HEK293 (cell line): ENCODE measurements around the gene NLGN1.
A peak's percentile ranks its signal among the peaks of the same experiment; 100 is the strongest.

ENCODE experiments used
- CTCF ChIA-PET: fragments of 350-600 bp; formaldehyde crosslinking; extraction: SDS; loops from one replicate; lab custom pipeline; 2021; ENCODE audit warnings: antibody characterized with exemption; lab: Yijun Ruan, JAX
- POLR2A ChIA-PET: fragments of 300-600 bp; formaldehyde crosslinking; extraction: SDS; loops from one replicate; lab custom pipeline; 2020; ENCODE audit warnings: antibody characterized with exemption, inconsistent platforms; lab: Yijun Ruan, JAX
- H3K27ac ChIP-seq: fragments of 200-500 bp; sonication (Bioruptor generic); 2 replicates; pipeline ENCODE4 v1.5.1; 2014; ENCODE audit warnings: low read depth, low read length, control low read depth, inconsistent platforms; ENCODE audit errors: extremely low read depth
- H3K36me3 ChIP-seq, 2 experiments: fragments of 200-500 bp in 1 of 2; sonication (Bioruptor generic) in 1 of 2; 1 replicate in 1 of 2; 2 replicates in 1 of 2; pipeline ENCODE4 v1.5.1; 2014 to 2017; ENCODE audit warnings: inconsistent platforms in 2 of 2, low read length in 2 of 2; ENCODE audit not compliant: control insufficient read depth in 2 of 2, insufficient read depth in 1 of 2
- H3K4me1 ChIP-seq: fragments of 200-500 bp; sonication (Bioruptor generic); 2 replicates; pipeline ENCODE4 v1.5.1; 2014; ENCODE audit warnings: mild to moderate bottlenecking, low read length, inconsistent platforms; ENCODE audit not compliant: control insufficient read depth, insufficient read depth
- H3K4me3 ChIP-seq: 2 replicates; pipeline ENCODE4 v1.5.1; 2011; ENCODE audit warnings: low read depth, mild to moderate bottlenecking, control low read depth, low read length, moderate library complexity
- H3K9me3 ChIP-seq: fragments of 200-500 bp; sonication (Bioruptor generic); 2 replicates; pipeline ENCODE4 v1.5.1; 2014; ENCODE audit warnings: low read depth, low read length, inconsistent platforms; ENCODE audit not compliant: control insufficient read depth, insufficient read depth
- GLIS1 ChIP-seq: fragments of 450-650 bp; formaldehyde crosslinking; IDR thresholded peaks from 2 replicates; pipeline ENCODE4 v1.5.1; 2016; ENCODE audit warnings: missing biosample characterization, missing genetic modification characterization
- IKZF3 ChIP-seq: fragments of 450-650 bp; IDR thresholded peaks from 2 replicates; pipeline ENCODE4 v1.5.0; 2018; ENCODE audit warnings: missing biosample characterization, mild to moderate bottlenecking, missing genetic modification characterization, moderate library complexity
- KLF16 ChIP-seq: fragments of 450-650 bp; formaldehyde crosslinking; IDR thresholded peaks from 2 replicates; pipeline ENCODE4 v1.5.1; 2017; ENCODE audit warnings: missing biosample characterization, missing genetic modification characterization
- KLF7 ChIP-seq: fragments of 450-650 bp; formaldehyde crosslinking; IDR thresholded peaks from 2 replicates; pipeline ENCODE4 v1.5.1; 2016; ENCODE audit warnings: missing biosample characterization, missing genetic modification characterization, borderline replicate concordance
- MZF1 ChIP-seq: fragments of 450-650 bp; formaldehyde crosslinking; IDR thresholded peaks from 2 replicates; pipeline ENCODE4 v1.5.1; 2017; ENCODE audit warnings: missing biosample characterization, missing genetic modification characterization, borderline replicate concordance
- PRDM1 ChIP-seq: fragments of 450-650 bp; formaldehyde crosslinking; IDR thresholded peaks from 2 replicates; pipeline ENCODE4; 2016; ENCODE audit warnings: missing biosample characterization, missing genetic modification characterization
- SP7 ChIP-seq: fragments of 450-650 bp; formaldehyde crosslinking; IDR thresholded peaks from 2 replicates; pipeline ENCODE4 v1.5.1; 2016; ENCODE audit warnings: missing biosample characterization, missing genetic modification characterization
- WT1 ChIP-seq: fragments of 450-650 bp; formaldehyde crosslinking; IDR thresholded peaks from 2 replicates; pipeline ENCODE4 v1.5.1; 2016; ENCODE audit warnings: missing biosample characterization, missing genetic modification characterization
- ZBTB17 ChIP-seq: fragments of 450-650 bp; formaldehyde crosslinking; IDR thresholded peaks from 2 replicates; pipeline ENCODE4 v1.5.1; 2016; ENCODE audit warnings: missing biosample characterization, missing genetic modification characterization
- ZBTB20 ChIP-seq: fragments of 450-650 bp; formaldehyde crosslinking; IDR thresholded peaks from 2 replicates; pipeline ENCODE4 v1.5.1; 2016; ENCODE audit warnings: missing biosample characterization, missing genetic modification characterization
- ZBTB48 ChIP-seq: fragments of 450-650 bp; formaldehyde crosslinking; IDR thresholded peaks from 2 replicates; pipeline ENCODE4 v1.5.1; 2016; ENCODE audit warnings: missing biosample characterization, missing genetic modification characterization
- ZBTB7A ChIP-seq: fragments of 450-650 bp; formaldehyde crosslinking; IDR thresholded peaks from 2 replicates; pipeline ENCODE4 v1.5.1; 2016; ENCODE audit warnings: low read depth, missing biosample characterization, missing genetic modification characterization
- ZFP41 ChIP-seq: fragments of 450-650 bp; formaldehyde crosslinking; IDR thresholded peaks from 2 replicates; pipeline ENCODE4 v1.5.1; 2016; ENCODE audit warnings: missing biosample characterization, missing genetic modification characterization, borderline replicate concordance
- ZNF121 ChIP-seq: fragments of 450-650 bp; formaldehyde crosslinking; IDR thresholded peaks from 2 replicates; pipeline ENCODE4 v1.5.1; 2016; ENCODE audit warnings: missing biosample characterization, missing genetic modification characterization
- ZNF138 ChIP-seq: fragments of 450-650 bp; formaldehyde crosslinking; IDR thresholded peaks from 2 replicates; pipeline ENCODE4 v1.5.1; 2016; ENCODE audit warnings: missing biosample characterization, missing genetic modification characterization, borderline replicate concordance
- ZNF175 ChIP-seq: fragments of 450-650 bp; formaldehyde crosslinking; IDR thresholded peaks from 2 replicates; pipeline ENCODE4 v1.5.1; 2016; ENCODE audit warnings: missing biosample characterization, missing genetic modification characterization
- ZNF2 ChIP-seq: fragments of 450-650 bp; formaldehyde crosslinking; IDR thresholded peaks from 2 replicates; pipeline ENCODE4 v1.5.1; 2016; ENCODE audit warnings: missing biosample characterization, missing genetic modification characterization
- ZNF302 ChIP-seq: fragments of 450-650 bp; formaldehyde crosslinking; IDR thresholded peaks from 2 replicates; pipeline ENCODE4 v1.5.1; 2016; ENCODE audit warnings: missing biosample characterization, missing genetic modification characterization, low read depth
- ZNF366 ChIP-seq: fragments of 450-650 bp; formaldehyde crosslinking; conservative IDR thresholded peaks from 2 replicates; pipeline ENCODE4 v1.5.1; 2016; ENCODE audit warnings: missing biosample characterization, missing genetic modification characterization
- ZNF561 ChIP-seq: fragments of 450-650 bp; IDR thresholded peaks from 2 replicates; pipeline ENCODE4 v1.5.1; 2018; ENCODE audit warnings: missing biosample characterization, missing genetic modification characterization, borderline replicate concordance
- ZNF600 ChIP-seq: fragments of 450-650 bp; formaldehyde crosslinking; IDR thresholded peaks from 2 replicates; pipeline ENCODE4 v1.5.1; 2016; ENCODE audit warnings: missing biosample characterization, missing genetic modification characterization
- ZNF664 ChIP-seq: fragments of 450-650 bp; formaldehyde crosslinking; IDR thresholded peaks from 2 replicates; pipeline ENCODE4 v1.5.1; 2016; ENCODE audit warnings: missing biosample characterization, missing genetic modification characterization
- ZNF777 ChIP-seq: fragments of 450-650 bp; formaldehyde crosslinking; IDR thresholded peaks from 2 replicates; pipeline ENCODE4 v1.5.1; 2017; ENCODE audit warnings: missing biosample characterization, missing genetic modification characterization, borderline replicate concordance
- ZSCAN23 ChIP-seq: fragments of 450-650 bp; formaldehyde crosslinking; IDR thresholded peaks from 2 replicates; pipeline ENCODE4 v1.5.1; 2016; ENCODE audit warnings: missing biosample characterization, missing genetic modification characterization
- TF ChIP-seq, protein P1 (sequence below): fragments of 450-650 bp; formaldehyde crosslinking; IDR thresholded peaks from 2 replicates; pipeline ENCODE4 v1.5.1; 2016; ENCODE audit warnings: missing biosample characterization, missing genetic modification characterization
- TF ChIP-seq, protein P2 (sequence below): fragments of 450-650 bp; formaldehyde crosslinking; IDR thresholded peaks from 2 replicates; pipeline ENCODE4 v1.5.1; 2016; ENCODE audit warnings: missing biosample characterization, missing genetic modification characterization

The NLGN1 gene

DNA sequence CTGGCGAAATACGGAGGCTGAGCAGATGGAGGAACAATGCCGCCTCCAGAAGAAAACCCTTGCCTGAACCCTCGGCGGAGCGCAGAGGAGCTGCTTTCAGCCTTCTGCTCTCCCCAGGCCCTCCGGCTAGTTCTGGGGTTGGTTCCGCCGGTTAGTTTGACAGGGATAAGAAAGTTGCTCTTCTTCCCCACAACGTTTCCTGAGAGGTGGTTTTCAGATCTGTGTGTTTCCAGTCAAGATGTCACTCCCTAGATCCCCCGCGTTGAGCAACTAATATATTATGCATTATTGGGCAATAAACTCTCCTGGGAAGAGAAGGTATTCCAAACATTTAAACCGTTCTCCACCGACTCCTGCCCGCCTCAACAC is 551 bp downstream of the NLGN1 start:
- CTCF ChIA-PET = no interaction called here
- Histone ChIP-seq H3K4me3 (peak overlapping the region; percentile 78), H3K9me3 (no peaks in the 10 kb centered on the region), H3K4me1 (no peaks in the 10 kb centered on the region; the same call in 1 of the 2 replicates), H3K27ac (peak overlapping the region; percentile 83), H3K36me3 (no peaks in the 10 kb centered on the region)
- POLR2A ChIA-PET = no interaction called here
- TF ChIP-seq ZNF664 = peak; percentile 98
- peak; percentile 70 for TF ChIP-seq IKZF3 (tag by site-specific recombination)
- TF ChIP-seq ZSCAN23 (tag by site-specific recombination) = no peak
- peak; percentile 92 for TF ChIP-seq GLIS1 (tag by site-specific recombination)
- peak; percentile 83 for TF ChIP-seq ZBTB20 (tag by site-specific recombination)
- TF ChIP-seq ZNF138 = no peak
- TF ChIP-seq MZF1 = peak; percentile 24; the same call in 1 of the 2 replicates
- TF ChIP-seq ZNF121 = no peak
- peak; percentile 49; the same call in 1 of the 2 replicates for TF ChIP-seq ZBTB48
- TF ChIP-seq ZNF366 (tag by site-specific recombination) = peak; percentile 41; the same call in 1 of the 2 replicates
- TF ChIP-seq ZBTB17 (tag by site-specific recombination) = peak; percentile 95
- TF ChIP-seq ZFP41 (tag by site-specific recombination) = no peak
- no peak for TF ChIP-seq KLF16
- TF ChIP-seq ZNF600 (tag by site-specific recombination) = peak; percentile 28; the same call in 1 of the 2 replicates
- TF ChIP-seq ZNF175 (tag by site-specific recombination) = no peak
- TF ChIP-seq PRDM1 (tag by site-specific recombination) = peak; percentile 64
- TF ChIP-seq WT1 (tag by site-specific recombination) = 0 out of 2 replicates have a peak, but pooled peaks have one; percentile 10
- TF ChIP-seq ZNF561 (tag by site-specific recombination) = 0 out of 2 replicates have a peak, but pooled peaks have one; percentile 23
- no peak for TF ChIP-seq ZNF777 (tag by site-specific recombination)
- peak; percentile 10; the same call in 1 of the 2 replicates for TF ChIP-seq ZNF2 (tag by site-specific recombination)
- no peak for TF ChIP-seq ZBTB7A (tag by site-specific recombination)
- no peak for TF ChIP-seq KLF7 (tag by site-specific recombination)

DNA sequence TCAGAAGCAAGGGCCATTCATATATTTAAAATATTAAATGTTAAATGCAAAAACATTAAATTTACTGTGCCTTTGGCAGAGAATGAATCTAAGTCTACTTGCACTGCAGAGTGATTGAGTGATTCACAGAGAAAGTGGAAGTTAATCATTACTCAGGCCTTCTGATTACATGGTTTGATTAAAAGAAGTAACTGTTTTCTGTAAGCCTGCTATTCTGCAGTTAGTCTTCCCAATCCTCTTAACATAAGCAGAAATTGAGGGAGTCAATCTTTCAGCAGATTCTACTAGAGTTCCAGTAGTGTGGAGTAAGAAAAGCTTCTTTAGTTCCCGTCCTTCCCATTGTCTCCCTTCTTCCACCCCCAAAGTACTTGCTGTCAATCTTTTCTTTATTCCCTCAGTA is 1.5 kb downstream of the NLGN1 start:
- Histone ChIP-seq H3K4me1 (no peaks in the 10 kb centered on the region; the same call in 1 of the 2 replicates), H3K4me3 (no peak overlapping the region; the same call in 1 of the 2 replicates), H3K9me3 (no peaks in the 10 kb centered on the region)
- CTCF ChIA-PET = no interaction called here
- TF ChIP-seq, protein P1, sequence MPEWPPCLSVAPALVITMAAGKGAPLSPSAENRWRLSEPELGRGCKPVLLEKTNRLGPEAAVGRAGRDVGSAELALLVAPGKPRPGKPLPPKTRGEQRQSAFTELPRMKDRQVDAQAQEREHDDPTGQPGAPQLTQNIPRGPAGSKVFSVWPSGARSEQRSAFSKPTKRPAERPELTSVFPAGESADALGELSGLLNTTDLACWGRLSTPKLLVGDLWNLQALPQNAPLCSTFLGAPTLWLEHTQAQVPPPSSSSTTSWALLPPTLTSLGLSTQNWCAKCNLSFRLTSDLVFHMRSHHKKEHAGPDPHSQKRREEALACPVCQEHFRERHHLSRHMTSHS = no peak
- TF ChIP-seq SP7 (tag by site-specific recombination) (peak; percentile 59), PRDM1 (tag by site-specific recombination) (peak; percentile 42; the same call in 1 of the 2 replicates)
- TF ChIP-seq, all 188 proteins: peak for 2
- POLR2A ChIA-PET = no interaction called here
- Histone ChIP-seq H3K27ac (no peak overlapping the region), H3K36me3 (no peaks in the 10 kb centered on the region)

DNA sequence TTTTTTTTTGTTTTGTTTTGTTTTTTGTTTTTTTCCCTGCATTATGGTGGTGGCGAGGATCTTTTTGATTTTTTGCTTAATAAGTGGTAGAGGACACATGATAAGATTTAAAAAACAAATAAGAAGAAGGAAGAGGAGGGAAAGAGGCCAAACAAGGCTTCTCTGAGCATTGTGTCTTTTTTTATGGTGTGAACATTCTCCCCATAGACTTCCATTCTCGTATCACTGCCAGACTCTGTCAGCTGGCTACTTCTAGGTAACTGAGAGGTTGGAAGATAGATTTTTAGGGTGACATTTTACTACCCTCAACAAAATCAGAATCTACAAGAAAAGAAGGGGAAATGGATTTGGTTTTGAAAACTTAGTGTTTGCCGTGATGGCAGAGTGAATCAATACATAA is 3.8 kb downstream of the NLGN1 start:
- TF ChIP-seq, protein P2, sequence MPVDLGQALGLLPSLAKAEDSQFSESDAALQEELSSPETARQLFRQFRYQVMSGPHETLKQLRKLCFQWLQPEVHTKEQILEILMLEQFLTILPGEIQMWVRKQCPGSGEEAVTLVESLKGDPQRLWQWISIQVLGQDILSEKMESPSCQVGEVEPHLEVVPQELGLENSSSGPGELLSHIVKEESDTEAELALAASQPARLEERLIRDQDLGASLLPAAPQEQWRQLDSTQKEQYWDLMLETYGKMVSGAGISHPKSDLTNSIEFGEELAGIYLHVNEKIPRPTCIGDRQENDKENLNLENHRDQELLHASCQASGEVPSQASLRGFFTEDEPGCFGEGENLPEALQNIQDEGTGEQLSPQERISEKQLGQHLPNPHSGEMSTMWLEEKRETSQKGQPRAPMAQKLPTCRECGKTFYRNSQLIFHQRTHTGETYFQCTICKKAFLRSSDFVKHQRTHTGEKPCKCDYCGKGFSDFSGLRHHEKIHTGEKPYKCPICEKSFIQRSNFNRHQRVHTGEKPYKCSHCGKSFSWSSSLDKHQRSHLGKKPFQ (tag by site-specific recombination) = peak; percentile 77
- TF ChIP-seq SP7 (tag by site-specific recombination) = no peak
- TF ChIP-seq ZNF302 = no peak
- TF ChIP-seq, all 188 proteins: peak for 1
- H3K9me3 ChIP-seq = no peaks in the 10 kb centered on the region
- ChIA-PET POLR2A (no interaction called here), CTCF (no interaction called here)
- H3K27ac ChIP-seq = no peak overlapping the region
- no peaks in the 10 kb centered on the region; the same call in 1 of the 2 replicates for H3K4me1 ChIP-seq
- no peaks in the 10 kb centered on the region for H3K36me3 ChIP-seq
- H3K4me3 ChIP-seq = no peak overlapping the region
